HepG2 (cell line): Measurements from ENCODE around the gene KDM2B. TPM values are rescaled to one million over a fixed set of nuclear protein-coding genes. Genes with fewer than 3 reads are reported as not detected.

Experiments used
- ATAC-seq: fragments of 200-7000 bp; cut with Tn5 transposase; 3 replicates; pipeline ENCODE4 v1.9.1; 2020; ENCODE audit warnings: mild to moderate bottlenecking, moderate library complexity
- BruUV-seq: library from RNA; stranded (reverse); fragments of 400-500 nt; replicated peaks from 2 replicates; lab custom pipeline; 2021; lab: Mats Ljungman, UMichigan
- CTCF ChIA-PET: fragments of 300-600 bp; formaldehyde crosslinking; extraction: SDS; loops from one replicate; lab custom pipeline; 2021; ENCODE audit warnings: low total read pairs, inconsistent platforms, low intra/inter-chr PET ratio; lab: Yijun Ruan, JAX
- POLR2A ChIA-PET: fragments of 350-600 bp; sonication (Branson Sonifier 250); formaldehyde crosslinking; loops from one replicate; lab custom pipeline; 2020; ENCODE audit warnings: antibody characterized with exemption, inconsistent platforms; lab: Yijun Ruan, JAX
- DNase-seq: peaks from one replicate; pipeline ENCODE4 v3.0.0-alpha.2; 2015; ENCODE audit warnings: low spot score
- FAIRE-seq: peaks from 3 replicates; lab custom pipeline; 2011; peaks lifted over from hg19 to GRCh38; lab: Jason Lieb, UNC
- H2AFZ ChIP-seq: one replicate; pipeline ENCODE4 v1.6.1; 2011; ENCODE audit warnings: low read length, inconsistent platforms
- H3K27ac ChIP-seq: fragments of 300-600 bp; 3 replicates; pipeline ENCODE4 v1.8.0; 2011; ENCODE audit warnings: mixed run types, mild to moderate bottlenecking, mixed read lengths, low read length, inconsistent platforms; ENCODE audit not compliant: insufficient read depth; ENCODE audit errors: extremely low read length
- H3K27me3 ChIP-seq, 2 experiments: fragments of 200-600 bp in 1 of 2; 2 replicates in 1 of 2; 3 replicates in 1 of 2; pipeline versions ENCODE4 v1.6.0 to v1.8.0; 2011; ENCODE audit warnings: low read length in 2 of 2, mild to moderate bottlenecking in 2 of 2, moderate library complexity in 2 of 2, inconsistent platforms in 1 of 2; ENCODE audit not compliant: insufficient read depth in 2 of 2, control insufficient read depth in 1 of 2
- H3K36me3 ChIP-seq, 2 experiments: fragments of 200-600 bp in 1 of 2; replicated peaks in 1 of 2; 2 replicates in 1 of 2; 3 replicates in 1 of 2; pipeline versions ENCODE4 v1.5.1 to v1.8.0; 2011; ENCODE audit warnings: low read length in 2 of 2, inconsistent platforms in 1 of 2; ENCODE audit not compliant: insufficient read depth in 2 of 2, control insufficient read depth in 1 of 2
- H3K4me1 ChIP-seq: 2 replicates; pipeline ENCODE4 v1.5.1; 2012; ENCODE audit warnings: low read length, inconsistent platforms; ENCODE audit not compliant: insufficient read depth
- H3K4me2 ChIP-seq: 2 replicates; pipeline ENCODE4 v1.6.0; 2011; ENCODE audit warnings: low read depth, low read length, inconsistent platforms
- H3K4me3 ChIP-seq, 3 experiments: fragments of 200-600 bp in 1 of 3; sonication (generic), shearing (Covaris generic) in 1 of 3; replicated peaks in 1 of 3; 2 replicates each; pipeline ENCODE4 v1.5.1; 2011 to 2016; ENCODE audit warnings: low read length in 3 of 3, inconsistent platforms in 2 of 3, low read depth in 2 of 3, mild to moderate bottlenecking in 2 of 3, control low read depth in 1 of 3, mixed read lengths in 1 of 3; ENCODE audit not compliant: insufficient read depth in 1 of 3
- H3K79me2 ChIP-seq: one replicate; pipeline ENCODE4 v1.6.1; 2011; ENCODE audit warnings: low read length, inconsistent platforms; ENCODE audit not compliant: insufficient read depth
- H3K9ac ChIP-seq: 2 replicates; pipeline ENCODE4 v1.6.0; 2011; ENCODE audit warnings: mild to moderate bottlenecking, low read depth, low read length, inconsistent platforms; ENCODE audit not compliant: insufficient read depth
- H3K9me3 ChIP-seq: 2 replicates; pipeline ENCODE4 v1.5.1; 2012; ENCODE audit warnings: mild to moderate bottlenecking, low read length
- H4K20me1 ChIP-seq: 2 replicates; pipeline ENCODE4 v1.6.0; 2011; ENCODE audit warnings: inconsistent platforms, mild to moderate bottlenecking, low read length, moderate library complexity; ENCODE audit not compliant: insufficient read depth
- CEBPG ChIP-seq: IDR thresholded peaks from 2 replicates; pipeline ENCODE4 v1.6.1; 2016
- MED13 ChIP-seq: sonication (generic); formaldehyde crosslinking; IDR thresholded peaks from 2 replicates; pipeline ENCODE4 v1.5.0; 2020; ENCODE audit warnings: missing genetic modification reagents
- ZBTB3 ChIP-seq: sonication (generic); formaldehyde crosslinking; IDR thresholded peaks from 2 replicates; pipeline ENCODE4 v1.4.0; 2020; ENCODE audit warnings: low read depth, mild to moderate bottlenecking, moderate library complexity, missing genetic modification reagents, borderline replicate concordance
- ZBTB7B ChIP-seq: sonication (generic); formaldehyde crosslinking; IDR thresholded peaks from 2 replicates; pipeline ENCODE4 v1.4.0; 2020; ENCODE audit warnings: missing genetic modification reagents
- ZNF274 ChIP-seq: sonication (generic); formaldehyde crosslinking; IDR thresholded peaks from 2 replicates; pipeline ENCODE4 v1.5.1; 2020; ENCODE audit warnings: mild to moderate bottlenecking, missing genetic modification reagents
- ZNF383 ChIP-seq: sonication (generic); formaldehyde crosslinking; IDR thresholded peaks from 2 replicates; pipeline ENCODE4 v1.4.0; 2020; ENCODE audit warnings: missing genetic modification reagents, mild to moderate bottlenecking, borderline replicate concordance
- WGBS: methylation state at CpG from one replicate; pipeline ENCODE4 v1.1.6; 2017; ENCODE audit warnings: low lambda C conversion rate; 5-methylcytosine and 5-hydroxymethylcytosine counted together
- in situ Hi-C: cut with HindIII; loops from 2 replicates; pipeline ENCODE4 v1.10.0; 2017; ENCODE audit warnings: low pct_unique_long_range_greater_than_20kb; ENCODE audit not compliant: extremely low pct_ligation_motif_present
- intact Hi-C: fragments of 100-400 bp; cut with micrococcal nuclease; formaldehyde crosslinking; loops from one replicate; pipeline ENCODE4 v1.10.0; 2022; ENCODE audit not compliant: unreplicated experiment
- polyA plus RNA-seq, 8 experiments: library from polyadenylated mRNA; depleted of rRNA in 3 of 8; stranded (reverse) in 7 of 8; unstranded in 1 of 8; fragments of >200 nt; fragmentation: Illumina TruSeq in 4 of 8; extraction: Trizol in 4 of 8; gene quantifications; 2 replicates each; pipeline versions ENCODE4 v1.2.1 to v1.2.3, GENCODE V29; 2011 to 2016; ENCODE audit warnings: low read depth in 4 of 8, missing spikeins in 1 of 8, mixed read lengths in 1 of 8; ENCODE audit not compliant: insufficient read depth in 1 of 8
- total RNA-seq, 5 experiments: library from RNA; depleted of rRNA; stranded (reverse); fragments of >200 nt; fragmentation: Illumina TruSeq; extraction: Trizol; gene quantifications; 2 replicates each; pipeline ENCODE4 v1.2.3, GENCODE V29; 2016; ENCODE audit warnings: low read depth in 1 of 5
- TF ChIP-seq, protein P1 (sequence below): sonication (generic); formaldehyde crosslinking; IDR thresholded peaks from 2 replicates; pipeline ENCODE4 v1.5.0; 2020; ENCODE audit warnings: mild to moderate bottlenecking, missing genetic modification reagents, borderline replicate concordance
- TF ChIP-seq, protein P2 (sequence below): sonication (generic); formaldehyde crosslinking; IDR thresholded peaks from 2 replicates; pipeline ENCODE4 v1.4.0; 2020; ENCODE audit warnings: missing genetic modification reagents, mild to moderate bottlenecking, borderline replicate concordance
- TF ChIP-seq, protein P3 (sequence below): IDR thresholded peaks from 2 replicates; pipeline ENCODE4 v1.6.1; 2018; ENCODE audit warnings: missing genetic modification reagents
- TF ChIP-seq, protein P4 (sequence below): sonication (generic); formaldehyde crosslinking; IDR thresholded peaks from 2 replicates; pipeline ENCODE4 v1.4.0; 2020; ENCODE audit warnings: mild to moderate bottlenecking, missing genetic modification reagents

The KDM2B gene
- total and polyA plus RNA-seq, 2 of the 13 experiments (the other 11 are each of a cell fraction or from before 2014, with no cell fraction given): 17.5 to 26.1 TPM

DNA sequence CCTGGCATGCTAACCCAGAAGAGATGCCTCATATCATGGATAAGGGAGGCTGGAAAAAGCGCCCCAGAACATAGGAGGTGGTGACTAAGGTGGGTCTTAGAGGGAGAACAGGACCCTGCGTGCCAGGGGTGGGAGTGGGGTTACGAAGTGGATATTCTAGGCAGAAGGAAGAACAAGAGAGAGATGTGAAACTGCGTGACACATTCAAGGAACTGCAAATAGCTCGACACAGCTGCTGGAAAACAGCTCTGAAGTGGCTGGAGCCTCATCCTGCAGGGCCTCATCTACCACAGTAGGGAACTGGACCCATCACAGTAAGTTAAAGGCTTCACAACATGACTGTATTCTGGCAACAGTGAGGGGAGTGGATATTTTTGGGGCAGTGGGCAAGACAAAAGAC is 119.8 kb downstream of the KDM2B start:
- H3K36me3 ChIP-seq: peaks cover 4 to 22% of the 10 kb centered on the region in 2 experiments; a peak in 3 of 5 replicates
- CTCF ChIA-PET: no interaction called here
- TF ChIP-seq, protein P1, sequence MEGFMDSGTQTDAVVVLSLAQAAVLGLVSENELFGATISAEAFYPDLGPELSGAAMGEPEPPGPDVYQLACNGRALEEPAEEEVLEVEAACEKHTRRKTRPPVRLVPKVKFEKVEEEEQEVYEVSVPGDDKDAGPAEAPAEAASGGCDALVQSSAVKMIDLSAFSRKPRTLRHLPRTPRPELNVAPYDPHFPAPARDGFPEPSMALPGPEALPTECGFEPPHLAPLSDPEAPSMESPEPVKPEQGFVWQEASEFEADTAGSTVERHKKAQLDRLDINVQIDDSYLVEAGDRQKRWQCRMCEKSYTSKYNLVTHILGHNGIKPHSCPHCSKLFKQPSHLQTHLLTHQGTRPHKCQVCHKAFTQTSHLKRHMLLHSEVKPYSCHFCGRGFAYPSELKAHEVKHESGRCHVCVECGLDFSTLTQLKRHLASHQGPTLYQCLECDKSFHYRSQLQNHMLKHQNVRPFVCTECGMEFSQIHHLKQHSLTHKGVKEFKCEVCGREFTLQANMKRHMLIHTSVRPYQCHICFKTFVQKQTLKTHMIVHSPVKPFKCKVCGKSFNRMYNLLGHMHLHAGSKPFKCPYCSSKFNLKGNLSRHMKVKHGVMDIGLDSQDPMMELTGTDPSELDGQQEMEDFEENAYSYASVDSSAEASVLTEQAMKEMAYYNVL (CRISPR knock-in tag): no peak
- TF ChIP-seq ZBTB7B (CRISPR knock-in tag): no peak
- no peak for TF ChIP-seq CEBPG (CRISPR knock-in tag)
- TF ChIP-seq ZNF383 (CRISPR knock-in tag): no peak
- TF ChIP-seq, protein P2, sequence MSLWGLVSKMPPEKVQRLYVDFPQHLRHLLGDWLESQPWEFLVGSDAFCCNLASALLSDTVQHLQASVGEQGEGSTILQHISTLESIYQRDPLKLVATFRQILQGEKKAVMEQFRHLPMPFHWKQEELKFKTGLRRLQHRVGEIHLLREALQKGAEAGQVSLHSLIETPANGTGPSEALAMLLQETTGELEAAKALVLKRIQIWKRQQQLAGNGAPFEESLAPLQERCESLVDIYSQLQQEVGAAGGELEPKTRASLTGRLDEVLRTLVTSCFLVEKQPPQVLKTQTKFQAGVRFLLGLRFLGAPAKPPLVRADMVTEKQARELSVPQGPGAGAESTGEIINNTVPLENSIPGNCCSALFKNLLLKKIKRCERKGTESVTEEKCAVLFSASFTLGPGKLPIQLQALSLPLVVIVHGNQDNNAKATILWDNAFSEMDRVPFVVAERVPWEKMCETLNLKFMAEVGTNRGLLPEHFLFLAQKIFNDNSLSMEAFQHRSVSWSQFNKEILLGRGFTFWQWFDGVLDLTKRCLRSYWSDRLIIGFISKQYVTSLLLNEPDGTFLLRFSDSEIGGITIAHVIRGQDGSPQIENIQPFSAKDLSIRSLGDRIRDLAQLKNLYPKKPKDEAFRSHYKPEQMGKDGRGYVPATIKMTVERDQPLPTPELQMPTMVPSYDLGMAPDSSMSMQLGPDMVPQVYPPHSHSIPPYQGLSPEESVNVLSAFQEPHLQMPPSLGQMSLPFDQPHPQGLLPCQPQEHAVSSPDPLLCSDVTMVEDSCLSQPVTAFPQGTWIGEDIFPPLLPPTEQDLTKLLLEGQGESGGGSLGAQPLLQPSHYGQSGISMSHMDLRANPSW: no peak
- TF ChIP-seq, protein P3, sequence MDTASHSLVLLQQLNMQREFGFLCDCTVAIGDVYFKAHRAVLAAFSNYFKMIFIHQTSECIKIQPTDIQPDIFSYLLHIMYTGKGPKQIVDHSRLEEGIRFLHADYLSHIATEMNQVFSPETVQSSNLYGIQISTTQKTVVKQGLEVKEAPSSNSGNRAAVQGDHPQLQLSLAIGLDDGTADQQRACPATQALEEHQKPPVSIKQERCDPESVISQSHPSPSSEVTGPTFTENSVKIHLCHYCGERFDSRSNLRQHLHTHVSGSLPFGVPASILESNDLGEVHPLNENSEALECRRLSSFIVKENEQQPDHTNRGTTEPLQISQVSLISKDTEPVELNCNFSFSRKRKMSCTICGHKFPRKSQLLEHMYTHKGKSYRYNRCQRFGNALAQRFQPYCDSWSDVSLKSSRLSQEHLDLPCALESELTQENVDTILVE (CRISPR knock-in tag): no peak
- no peak for TF ChIP-seq ZNF274 (CRISPR knock-in tag)
- TF ChIP-seq MED13 (CRISPR knock-in tag): no peak
- TF ChIP-seq, protein P4, sequence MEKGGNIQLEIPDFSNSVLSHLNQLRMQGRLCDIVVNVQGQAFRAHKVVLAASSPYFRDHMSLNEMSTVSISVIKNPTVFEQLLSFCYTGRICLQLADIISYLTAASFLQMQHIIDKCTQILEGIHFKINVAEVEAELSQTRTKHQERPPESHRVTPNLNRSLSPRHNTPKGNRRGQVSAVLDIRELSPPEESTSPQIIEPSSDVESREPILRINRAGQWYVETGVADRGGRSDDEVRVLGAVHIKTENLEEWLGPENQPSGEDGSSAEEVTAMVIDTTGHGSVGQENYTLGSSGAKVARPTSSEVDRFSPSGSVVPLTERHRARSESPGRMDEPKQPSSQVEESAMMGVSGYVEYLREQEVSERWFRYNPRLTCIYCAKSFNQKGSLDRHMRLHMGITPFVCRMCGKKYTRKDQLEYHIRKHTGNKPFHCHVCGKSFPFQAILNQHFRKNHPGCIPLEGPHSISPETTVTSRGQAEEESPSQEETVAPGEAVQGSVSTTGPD (CRISPR knock-in tag): no peak
- TF ChIP-seq ZBTB3: no peak
- TF ChIP-seq, all 625 proteins: peak for 0
- Histone ChIP-seq H3K9ac (no peak overlapping the region), H3K27me3 (no peaks in the 10 kb centered on the region), H4K20me1 (peaks cover 12% of the 10 kb centered on the region), H3K4me3 (no peak overlapping the region), H3K4me2 (no peak overlapping the region), H3K9me3 (no peaks in the 10 kb centered on the region), H3K27ac (no peak overlapping the region), H3K4me1 (peaks cover 19% of the 10 kb centered on the region), H2AFZ (no peak overlapping the region), H3K79me2 (peaks cover 69% of the 10 kb centered on the region)
- DNase-seq: no peak
- no peak for FAIRE-seq
- POLR2A ChIA-PET: no interaction called here
- ATAC-seq: no peak
- 95% methylated on average over 5 of the region's 5 CpGs for WGBS
- intact Hi-C loops (no loop called here), in situ Hi-C loops (no loop called here)
- BruUV-seq: no TSS peak
